GM18520 (cell line): ENCODE measurements around the gene A2ML1.
"Not testable (repeated sequence)": the region's sequence is repeated elsewhere in the genome, so short reads cannot be mapped to it uniquely, and the experiment has no call there.

Experiments
- ATAC-seq: cut with Tn5 transposase; IDR thresholded peaks from one replicate; pipeline ENCODE4 v1.9.1; 2021; ENCODE audit not compliant: unreplicated experiment

The A2ML1 gene

DNA sequence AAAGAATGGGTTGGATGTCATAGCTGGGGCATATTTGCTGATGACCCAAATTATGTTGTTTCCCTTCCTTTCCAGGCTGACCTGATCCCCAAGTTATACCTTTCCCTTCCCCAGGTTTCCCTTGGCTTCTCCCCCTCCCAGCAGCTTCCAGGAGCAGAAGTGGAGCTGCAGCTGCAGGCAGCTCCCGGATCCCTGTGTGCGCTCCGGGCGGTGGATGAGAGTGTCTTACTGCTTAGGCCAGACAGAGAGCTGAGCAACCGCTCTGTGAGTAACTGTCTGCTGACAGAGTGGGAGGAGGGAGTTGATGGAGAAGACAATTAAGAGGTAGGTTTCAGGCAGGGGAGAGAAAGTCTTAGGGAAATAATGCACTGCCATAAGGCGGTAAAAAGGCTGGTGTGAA, 25.0 kb downstream of the A2ML1 start:
- ATAC-seq: no peak

DNA sequence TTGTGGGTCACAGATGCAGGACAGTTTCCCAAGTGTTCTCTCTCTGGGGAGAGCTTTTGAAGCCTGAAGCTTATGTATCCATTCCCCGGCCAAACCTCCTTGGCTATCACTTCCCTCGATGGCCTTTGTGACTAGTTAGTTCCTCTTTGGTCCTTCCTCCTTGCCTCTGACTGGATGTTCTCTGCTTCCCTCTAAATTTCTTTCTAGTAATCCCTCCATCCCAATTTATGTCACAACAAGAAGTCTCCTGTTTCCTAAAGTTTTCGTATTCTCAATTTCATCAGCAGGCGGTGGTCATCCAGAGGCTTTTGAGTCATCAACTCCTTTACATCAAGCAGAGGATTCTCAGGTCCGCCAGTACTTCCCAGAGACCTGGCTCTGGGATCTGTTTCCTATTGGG, 27.5 kb downstream of the A2ML1 start:
- no peak for ATAC-seq

DNA sequence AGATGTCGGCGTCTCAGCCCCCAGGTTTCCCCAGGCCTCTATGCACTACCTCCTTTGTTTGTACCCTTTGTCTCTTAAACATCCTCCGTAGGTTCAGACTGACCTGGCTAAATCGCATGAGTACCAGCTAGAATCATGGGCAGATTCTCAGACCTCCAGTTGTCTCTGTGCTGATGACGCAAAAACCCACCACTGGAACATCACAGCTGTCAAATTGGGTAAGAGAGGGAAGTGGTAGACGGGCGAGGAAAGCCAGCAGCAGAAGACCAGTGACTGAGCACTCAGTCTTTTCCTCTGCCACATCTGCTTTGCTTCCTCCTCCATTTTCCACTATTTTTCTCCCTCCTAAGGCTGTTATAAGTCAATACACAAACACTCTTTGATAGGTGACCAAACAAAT, 29.7 kb downstream of the A2ML1 start:
- no peak for ATAC-seq

DNA sequence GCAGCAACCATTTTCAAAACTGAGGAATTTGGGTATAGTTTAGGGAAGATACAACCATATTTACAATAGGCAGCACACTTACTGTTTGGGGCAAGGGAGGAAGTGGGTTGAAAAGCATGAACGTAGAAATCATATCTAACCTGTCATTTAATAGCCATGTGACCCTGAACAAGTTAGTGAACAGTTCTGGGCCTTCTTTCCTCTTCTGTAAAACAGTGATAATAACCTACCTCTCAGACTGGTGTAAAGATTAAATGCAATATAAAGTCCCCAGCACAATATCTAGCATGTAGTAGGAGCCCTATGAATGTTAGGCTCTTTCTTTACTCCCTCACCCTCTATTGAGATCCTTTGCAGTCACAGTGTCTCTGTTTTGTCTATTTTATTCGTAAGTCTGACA, 33.5 kb downstream of the A2ML1 start:
- ATAC-seq: no peak

DNA sequence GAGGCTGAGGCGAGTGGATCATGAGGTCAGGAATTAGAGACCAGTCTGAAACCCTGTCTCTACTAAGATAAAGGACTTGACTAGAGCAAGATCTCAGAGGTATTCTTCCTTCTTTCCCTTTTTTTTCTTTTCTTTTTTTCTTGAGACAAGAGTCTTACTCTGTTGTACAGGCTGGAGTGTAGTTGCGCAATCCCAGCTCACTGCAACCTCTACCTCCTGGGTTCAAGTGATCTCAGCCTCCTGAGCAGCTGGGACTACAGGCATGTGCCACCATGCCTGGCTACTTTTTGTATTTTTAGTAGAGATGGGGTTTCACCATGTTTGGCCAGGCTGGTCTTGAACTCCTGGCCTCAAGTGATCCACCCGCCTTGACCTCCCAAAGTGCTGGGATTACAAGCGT, 37.0 kb downstream of the A2ML1 start:
- not testable (repeated sequence) for ATAC-seq

DNA sequence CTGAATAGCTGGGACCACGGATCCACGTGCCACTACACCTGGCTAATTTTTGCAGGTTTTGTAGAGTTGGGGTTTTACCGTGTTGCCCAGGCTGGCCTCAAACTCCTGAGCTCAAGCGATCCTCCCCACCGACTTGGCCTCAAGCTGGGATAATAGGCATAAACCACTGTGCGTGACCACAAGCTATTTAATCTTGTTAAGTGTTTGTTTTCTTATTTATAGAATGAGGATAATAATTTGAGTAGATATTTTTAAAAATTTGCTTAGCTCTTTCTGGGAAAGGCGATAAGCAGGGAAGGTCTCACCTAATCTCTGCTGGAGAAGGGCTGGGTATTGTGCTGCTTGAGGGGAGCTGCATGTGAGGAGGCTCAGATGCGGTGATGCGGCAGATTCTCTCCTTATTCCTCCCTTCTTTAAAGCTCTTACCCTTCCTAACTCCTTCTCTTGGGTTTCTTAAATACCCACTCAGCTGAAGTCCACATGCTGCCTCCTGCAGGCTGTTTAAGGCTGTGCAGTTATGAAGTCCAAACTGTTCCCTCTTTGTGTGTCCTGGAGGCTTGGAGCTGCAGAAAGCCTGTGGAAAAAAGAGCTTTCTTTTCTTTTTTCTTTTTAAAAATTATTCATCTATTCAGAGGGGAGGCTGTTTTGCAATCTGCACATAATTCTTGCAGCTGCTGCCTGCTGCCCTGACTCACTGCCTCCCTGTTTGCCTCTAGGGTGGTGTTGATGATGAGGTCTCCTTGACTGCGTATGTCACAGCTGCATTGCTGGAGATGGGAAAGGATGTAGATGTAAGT, 37.9 kb downstream of the A2ML1 start:
- no peak for ATAC-seq

DNA sequence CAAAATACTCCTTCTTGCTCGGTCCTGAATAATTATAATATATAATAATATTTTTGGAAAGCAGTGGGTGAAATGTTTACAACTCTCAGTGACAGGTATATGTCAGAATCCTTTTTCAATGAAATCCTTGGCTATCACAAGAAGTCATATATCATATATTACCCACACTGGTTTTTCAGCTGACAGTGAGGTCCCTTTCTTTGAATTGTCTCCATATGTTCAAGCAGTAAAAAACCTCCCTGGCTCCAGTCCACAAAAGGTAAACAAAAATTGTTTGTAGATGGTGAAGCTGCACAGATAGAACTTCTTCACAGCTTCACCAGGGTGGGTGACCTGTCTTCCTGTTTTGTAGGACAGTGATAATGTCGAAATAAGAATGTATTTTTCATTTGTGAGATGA, 44.0 kb downstream of the A2ML1 start:
- ATAC-seq: no peak

DNA sequence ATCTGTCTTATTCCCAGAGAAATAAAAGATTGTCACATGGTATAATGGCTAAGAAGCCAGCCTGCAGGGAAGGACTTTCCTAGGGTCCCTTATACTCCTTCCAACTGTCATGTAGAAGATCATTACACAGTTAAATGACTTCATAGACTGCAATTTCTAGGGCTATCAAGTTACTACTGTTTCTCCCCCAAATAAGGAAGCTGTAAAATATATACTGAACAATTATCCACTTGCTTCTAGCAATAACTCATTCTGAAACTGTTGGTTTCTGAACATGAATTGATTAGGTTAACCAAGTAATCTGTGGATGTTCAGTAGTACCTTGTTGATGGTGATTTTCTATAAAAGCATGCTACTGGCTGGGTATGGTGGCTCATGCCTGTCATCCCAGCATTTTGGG, 44.6 kb downstream of the A2ML1 start:
- no peak for ATAC-seq

DNA sequence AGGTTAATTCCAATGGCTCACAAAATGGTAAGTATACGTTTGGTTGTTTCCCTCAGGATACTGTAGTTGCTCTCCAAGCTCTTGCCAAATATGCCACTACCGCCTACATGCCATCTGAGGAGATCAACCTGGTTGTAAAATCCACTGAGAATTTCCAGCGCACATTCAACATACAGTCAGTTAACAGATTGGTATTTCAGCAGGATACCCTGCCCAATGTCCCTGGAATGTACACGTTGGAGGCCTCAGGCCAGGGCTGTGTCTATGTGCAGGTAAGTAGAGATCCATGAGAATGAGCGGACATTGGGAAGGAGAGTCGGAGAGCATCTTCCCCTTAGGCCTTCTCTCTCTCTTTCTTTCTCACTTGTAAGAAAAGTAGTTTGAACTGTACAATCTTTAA, 45.4 kb downstream of the A2ML1 start:
- ATAC-seq: no peak

DNA sequence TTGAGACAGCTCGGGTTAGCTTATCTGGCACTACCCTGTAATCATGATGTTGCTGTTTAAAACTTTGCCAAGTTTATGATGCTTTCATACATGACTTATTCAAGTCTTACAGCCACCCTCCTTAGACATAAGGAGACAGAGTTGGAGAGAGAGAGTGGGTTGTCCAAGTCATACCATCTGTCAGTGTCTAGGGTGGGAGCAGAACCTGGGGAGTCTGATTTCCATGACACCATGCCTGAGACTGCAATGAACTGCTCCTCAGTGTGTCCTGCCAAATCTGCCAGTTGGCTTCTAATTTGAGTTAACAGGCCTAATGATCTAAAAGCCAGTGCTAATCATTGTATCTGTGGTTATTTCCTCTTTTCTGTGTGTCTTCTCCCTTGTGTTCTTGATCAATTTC, 48.2 kb downstream of the A2ML1 start:
- ATAC-seq: no peak

DNA sequence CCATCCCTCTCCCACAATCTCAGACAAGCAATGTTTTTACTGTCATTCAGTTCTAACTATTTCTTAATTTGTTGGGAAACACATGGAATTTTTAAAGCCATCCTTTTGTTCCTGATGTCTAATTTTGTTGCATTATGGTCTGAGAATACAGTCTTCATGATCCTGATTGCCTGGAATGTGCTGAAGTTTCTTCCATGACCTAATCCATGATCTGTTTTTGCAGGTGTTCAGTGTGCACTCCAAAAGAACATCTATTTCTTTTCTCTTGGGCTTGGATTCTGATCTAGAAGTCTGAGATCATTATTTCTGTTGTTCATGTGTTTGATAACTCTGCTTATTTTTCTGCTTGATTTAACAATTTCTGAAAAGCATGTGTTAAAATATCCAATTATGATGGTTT, 48.6 kb downstream of the A2ML1 start:
- no peak for ATAC-seq

DNA sequence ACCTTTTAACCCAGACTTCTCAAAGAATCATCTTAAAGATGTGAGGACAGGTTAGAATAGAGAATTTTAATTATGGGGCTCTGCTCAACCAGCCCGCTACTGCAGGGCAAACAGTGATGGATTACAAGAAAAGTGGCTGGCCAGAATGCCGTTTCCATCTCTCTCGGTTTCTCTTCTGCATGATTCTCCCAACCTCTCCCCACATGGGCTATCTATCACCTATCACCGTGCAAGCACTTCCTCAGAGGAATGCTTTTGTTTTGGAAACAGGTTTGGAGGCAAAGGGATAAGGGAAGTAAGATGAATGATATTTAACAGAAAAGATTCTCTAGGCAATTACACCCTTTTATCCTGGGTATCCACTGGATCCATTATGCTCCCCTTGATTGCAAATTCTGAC, 54.5 kb downstream of the A2ML1 start:
- no peak for ATAC-seq

DNA sequence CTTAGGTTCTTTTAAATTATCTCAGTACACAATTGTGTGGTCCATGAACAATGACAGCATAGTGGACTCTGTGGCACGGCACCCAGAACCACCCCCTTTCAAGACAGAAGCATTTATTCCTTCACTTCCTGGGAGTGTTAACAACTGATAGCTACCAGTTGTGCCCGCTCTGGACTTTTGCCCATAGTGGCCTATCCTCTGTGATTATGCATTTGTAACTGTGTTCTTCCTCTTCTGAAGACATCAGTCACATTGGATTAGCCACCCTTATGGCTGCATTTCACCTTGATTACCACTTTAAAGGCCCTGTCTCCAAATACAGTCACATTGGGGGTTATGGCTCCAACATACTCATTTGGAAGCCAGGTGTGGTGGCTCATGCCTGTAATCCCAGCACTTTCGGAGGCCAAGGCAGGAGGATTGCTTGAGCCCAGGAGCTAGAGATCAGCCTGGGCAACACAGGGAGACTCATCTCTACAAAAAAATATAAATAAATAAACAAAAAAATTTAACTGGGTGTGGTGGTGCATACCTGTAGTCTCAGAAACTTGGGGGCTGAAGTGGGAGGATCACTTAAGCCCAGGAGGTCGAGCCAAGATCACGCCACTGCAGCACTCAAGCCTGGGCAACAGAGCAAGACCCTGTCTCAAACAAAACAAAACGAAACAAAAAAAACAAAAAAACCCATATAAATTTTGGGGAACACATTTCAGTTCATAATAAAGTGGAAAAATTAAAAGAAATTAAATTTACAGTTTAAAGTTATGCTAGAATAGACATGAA, 64.3 kb downstream of the A2ML1 start:
- ATAC-seq: no peak

DNA sequence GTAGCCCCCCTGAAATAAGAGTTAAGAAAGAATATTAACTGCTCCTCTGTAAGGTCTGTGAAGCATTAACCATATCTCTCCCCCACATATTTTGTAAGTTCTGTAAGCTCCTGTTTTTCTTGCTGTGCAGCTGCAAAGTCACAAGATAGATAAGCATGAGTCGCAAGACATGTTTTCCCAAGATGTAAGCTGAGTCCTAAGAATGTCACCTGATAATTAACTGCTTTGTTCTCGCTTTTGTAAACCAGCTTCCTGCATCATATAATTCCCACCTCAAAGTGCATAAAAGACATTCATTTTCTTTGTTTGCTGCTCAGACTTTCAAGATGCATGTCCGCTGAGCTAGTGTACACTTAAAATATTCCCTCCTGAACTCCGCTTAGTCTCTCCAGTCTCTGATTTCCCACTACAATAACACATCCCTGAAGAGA, 64.9 kb downstream of the A2ML1 start:
- ATAC-seq: no peak

DNA sequence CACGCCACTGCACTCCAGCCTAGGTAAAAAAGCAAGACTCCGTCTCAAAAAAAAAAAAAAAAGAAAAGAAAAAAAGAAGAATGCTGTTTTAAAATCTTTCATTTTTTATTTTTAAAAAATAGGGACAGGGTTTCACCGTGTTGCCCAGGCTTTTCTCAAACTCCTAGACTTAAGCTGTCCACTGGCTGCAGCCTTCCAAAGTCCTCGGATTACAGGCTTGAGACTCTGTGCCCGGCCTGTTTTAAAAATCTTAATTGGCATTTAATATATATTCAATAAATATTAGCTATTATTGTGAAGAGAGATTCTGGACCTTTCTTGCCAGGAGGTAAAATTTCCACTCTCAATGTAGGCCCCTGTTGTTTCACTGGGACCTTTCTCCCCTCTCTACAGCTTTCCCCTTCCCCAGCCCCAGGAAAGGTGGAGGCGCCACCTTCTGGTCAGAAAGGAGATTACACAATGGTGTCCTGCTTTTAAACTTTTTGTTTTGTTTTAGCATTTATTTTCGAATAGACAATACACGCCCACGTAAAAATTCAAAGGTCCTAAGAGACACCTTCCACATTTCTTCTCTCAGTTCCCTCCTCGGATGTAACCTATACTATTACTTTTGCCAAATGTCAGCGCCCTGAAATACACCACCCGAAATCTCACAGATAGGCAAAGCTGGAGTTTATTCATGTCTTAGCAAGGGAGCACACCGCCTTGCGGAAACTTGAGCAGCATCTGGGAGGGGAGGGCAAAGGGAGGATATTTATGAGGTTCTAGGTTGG, 68.1 kb downstream of the A2ML1 start:
- no peak for ATAC-seq

DNA sequence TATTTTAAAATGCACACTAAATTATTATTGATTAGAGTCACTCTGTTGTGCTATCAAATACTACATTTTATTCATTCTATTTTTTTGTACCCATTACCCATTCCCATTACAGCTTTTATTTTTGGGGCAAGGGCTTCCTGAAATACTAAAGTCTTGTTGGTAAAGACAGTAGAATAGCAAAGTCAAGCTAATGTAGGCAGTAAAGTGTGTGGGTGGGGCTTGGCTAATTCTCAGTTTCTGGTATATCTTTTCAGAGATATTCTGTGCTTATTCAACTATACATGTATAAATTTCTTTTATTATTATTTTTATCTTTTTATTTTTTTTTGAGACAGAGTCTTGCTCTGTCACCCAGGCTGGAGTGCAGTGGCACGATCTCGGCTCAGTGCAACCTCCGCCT, 69.6 kb downstream of the A2ML1 start:
- ATAC-seq: no peak

DNA sequence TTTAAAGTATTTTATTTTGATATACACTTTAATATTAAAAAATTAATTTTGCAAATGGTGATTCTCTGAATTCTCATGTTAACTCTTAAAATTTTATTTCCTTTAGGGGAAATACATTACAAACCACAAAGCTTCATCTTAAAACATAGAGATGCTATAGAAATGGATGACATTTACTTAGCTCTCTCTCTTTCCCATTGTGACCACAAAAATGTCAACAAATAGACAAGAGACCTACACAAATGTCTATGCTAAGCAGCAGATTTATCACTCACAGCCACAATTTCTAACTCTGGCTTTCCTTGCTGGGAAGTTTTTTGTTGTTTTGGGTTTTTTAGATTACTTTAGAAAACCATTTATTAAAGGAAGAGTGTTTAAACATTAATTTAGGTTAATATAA, 72.0 kb downstream of the A2ML1 start:
- no peak for ATAC-seq

DNA sequence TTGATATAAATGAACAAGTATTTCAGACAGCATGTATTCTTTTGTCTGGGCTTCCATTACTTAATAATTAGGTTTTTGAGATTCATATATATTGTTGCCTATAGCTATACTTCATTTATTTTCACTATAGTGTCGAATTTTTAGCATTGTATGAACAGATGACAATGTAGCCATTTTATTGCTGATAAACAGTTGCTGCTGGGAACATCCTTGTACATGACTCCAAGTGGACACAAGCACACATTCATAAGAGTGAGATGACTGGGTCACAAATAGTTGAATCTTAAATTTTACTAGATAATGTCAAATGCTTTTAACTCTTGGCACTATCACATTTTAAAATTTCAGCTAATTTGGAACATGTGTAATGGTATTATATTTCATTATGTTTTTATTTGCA, 72.6 kb downstream of the A2ML1 start:
- no peak for ATAC-seq

DNA sequence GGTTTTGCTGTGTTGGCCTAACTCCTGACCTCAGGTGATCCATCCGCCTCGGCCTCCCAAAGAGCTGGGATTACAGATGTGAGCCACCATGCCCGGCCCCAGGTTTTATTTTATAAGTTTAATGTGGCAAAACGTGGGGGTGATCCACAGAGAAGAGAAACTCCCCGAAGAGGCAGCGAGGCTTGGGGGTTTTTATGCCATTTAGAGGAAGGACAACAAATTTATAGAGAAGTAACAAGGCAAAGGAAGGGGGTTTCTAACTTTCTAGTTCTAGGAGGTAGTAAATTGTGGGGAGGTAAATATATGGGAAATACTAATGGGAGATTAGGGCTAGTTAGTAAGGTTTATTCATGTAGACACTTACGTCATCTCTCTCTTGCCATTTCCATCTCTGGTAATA, 74.7 kb downstream of the A2ML1 start:
- no peak for ATAC-seq

DNA sequence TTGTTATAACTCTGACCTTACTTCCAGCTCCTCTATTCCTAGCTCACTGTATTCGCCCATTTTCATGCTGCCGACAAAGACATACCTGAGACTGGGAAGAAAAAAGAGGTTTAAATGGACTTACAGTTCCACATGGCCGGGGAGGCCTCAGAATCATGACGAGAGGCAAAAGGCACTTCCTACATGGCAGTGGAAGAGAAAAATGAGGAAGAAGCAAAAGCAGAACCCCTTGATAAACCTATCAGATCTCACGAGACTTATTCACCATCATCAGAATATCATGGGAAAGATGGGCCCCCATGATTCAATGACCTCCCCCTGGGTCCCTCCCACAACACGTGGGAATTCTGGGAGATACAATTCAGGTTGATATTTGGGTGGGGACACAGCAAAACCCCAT, 77.4 kb downstream of the A2ML1 start:
- ATAC-seq: no peak

DNA sequence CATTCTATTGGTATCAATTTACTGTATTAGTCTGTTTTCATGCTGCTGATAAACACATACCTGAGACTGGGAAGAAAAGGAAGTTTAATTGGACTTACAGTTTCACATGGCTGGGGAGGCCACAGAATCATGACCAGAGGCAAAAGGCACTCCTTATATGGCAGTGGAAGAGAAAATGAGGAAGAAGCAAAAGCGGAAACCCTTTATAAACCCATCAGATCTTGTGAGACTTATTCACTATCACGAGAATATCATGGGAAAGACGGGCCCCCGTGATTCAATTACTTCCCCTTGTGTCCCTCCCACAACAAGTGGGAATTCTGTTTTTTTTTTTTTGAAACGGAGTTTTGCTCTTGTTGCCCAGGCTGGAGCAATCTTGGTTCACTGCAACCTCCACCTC, 80.3 kb downstream of the A2ML1 start:
- ATAC-seq: not testable (repeated sequence)

DNA sequence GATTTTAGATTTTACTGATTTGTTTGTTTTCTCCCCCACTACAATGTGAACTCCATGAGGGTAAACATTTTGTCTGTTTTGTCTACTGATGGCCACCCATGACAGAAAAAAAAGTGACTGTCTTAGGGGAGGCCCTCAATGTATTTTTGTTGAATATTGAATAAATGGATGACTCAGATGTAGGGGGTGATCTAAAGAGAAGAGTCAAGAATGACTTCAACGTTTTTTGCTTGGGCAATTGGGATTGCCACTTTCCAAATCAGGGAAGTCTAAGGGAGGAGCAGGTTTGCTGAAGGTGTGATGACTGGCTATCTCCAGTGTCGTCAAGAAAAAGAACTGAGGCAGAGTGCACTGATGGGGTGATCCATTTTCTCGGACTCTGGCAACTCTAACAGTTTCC, 81.2 kb downstream of the A2ML1 start:
- no peak for ATAC-seq
